IMR-90 (cell line): Measurements from ENCODE around the gene HCRTR1. TPM values are rescaled to one million over a fixed set of nuclear protein-coding genes. Genes with fewer than 3 reads are reported as not detected.

Experiments
- ATAC-seq: fragments of 200-7000 bp; cut with Tn5 transposase; 2 replicates; pipeline ENCODE4 v1.9.1; 2020; ENCODE audit warnings: low read depth, mild to moderate bottlenecking, moderate library complexity
- BruUV-seq: library from RNA; stranded (reverse); fragments of 400-500 nt; replicated peaks from 2 replicates; lab custom pipeline; 2021; lab: Mats Ljungman, UMichigan
- CTCF ChIA-PET: fragments of 300-600 bp; formaldehyde crosslinking; extraction: SDS; loops from one replicate; lab custom pipeline; 2021; ENCODE audit warnings: antibody characterized with exemption; lab: Yijun Ruan, JAX
- POLR2A ChIA-PET: fragments of 300-600 bp; sonication (Branson Sonifier 250); formaldehyde crosslinking; loops from one replicate; lab custom pipeline; 2022; ENCODE audit warnings: antibody characterized with exemption; ENCODE audit not compliant: unreplicated experiment; lab: Charles Lee
- DNase-seq: peaks from one replicate; pipeline ENCODE4 v3.0.0; 2013
- H2AFZ ChIP-seq: replicated peaks from 2 replicates; pipeline ENCODE3; 2013; ENCODE audit warnings: low read length, mild to moderate bottlenecking; ENCODE audit not compliant: poor library complexity
- H2AK5ac ChIP-seq: 2 replicates; pipeline ENCODE4 v1.6.1; 2013; ENCODE audit warnings: low read depth, low read length, inconsistent platforms
- H2AK9ac ChIP-seq: replicated peaks from 2 replicates; pipeline ENCODE3; 2013; ENCODE audit warnings: mild to moderate bottlenecking, low read depth, low read length, moderate library complexity; ENCODE audit not compliant: poor library complexity
- H2BK120ac ChIP-seq: 2 replicates; pipeline ENCODE4 v1.6.1; 2013; ENCODE audit warnings: low read depth, low read length, inconsistent platforms
- H2BK15ac ChIP-seq: 3 replicates; pipeline ENCODE4 v1.6.1; 2013; ENCODE audit warnings: low read depth, low read length, inconsistent platforms
- H2BK20ac ChIP-seq: 2 replicates; pipeline ENCODE4 v1.6.1; 2013; ENCODE audit warnings: low read depth, mild to moderate bottlenecking, inconsistent platforms, low read length, moderate library complexity
- H2BK5ac ChIP-seq: 2 replicates; pipeline ENCODE4 v1.6.1; 2013; ENCODE audit warnings: mild to moderate bottlenecking, low read depth, low read length, inconsistent platforms; ENCODE audit not compliant: poor library complexity, severe bottlenecking
- H3K14ac ChIP-seq: replicated peaks from 2 replicates; pipeline ENCODE4 v1.6.1; 2013; ENCODE audit warnings: low read depth, low read length, inconsistent platforms
- H3K18ac ChIP-seq: 2 replicates; pipeline ENCODE4 v1.6.1; 2013; ENCODE audit warnings: low read depth, low read length, control low read depth
- H3K23ac ChIP-seq: 2 replicates; pipeline ENCODE4 v1.6.1; 2013; ENCODE audit warnings: low read depth, low read length, inconsistent platforms
- H3K27ac ChIP-seq: 2 replicates; pipeline ENCODE4 v1.5.1; 2013; ENCODE audit warnings: mild to moderate bottlenecking, control low read depth, low read length; ENCODE audit not compliant: insufficient read depth
- H3K27me3 ChIP-seq: 2 replicates; pipeline ENCODE4 v1.6.1; 2013; ENCODE audit warnings: low read length; ENCODE audit not compliant: control insufficient read depth, insufficient read depth
- H3K36me3 ChIP-seq: 2 replicates; pipeline ENCODE4 v1.6.1; 2013; ENCODE audit warnings: low read length, mixed read lengths; ENCODE audit not compliant: control insufficient read depth, insufficient read depth
- H3K4ac ChIP-seq: 2 replicates; pipeline ENCODE4 v1.6.1; 2013; ENCODE audit warnings: low read depth, low read length, inconsistent platforms
- H3K4me1 ChIP-seq: 2 replicates; pipeline ENCODE4 v1.6.1; 2013; ENCODE audit warnings: low read length, mixed read lengths; ENCODE audit not compliant: control insufficient read depth, insufficient read depth
- H3K4me2 ChIP-seq: 2 replicates; pipeline ENCODE4 v1.6.1; 2013; ENCODE audit warnings: low read depth, mild to moderate bottlenecking, control low read depth, low read length, moderate library complexity
- H3K4me3 ChIP-seq: 2 replicates; pipeline ENCODE4 v1.5.1; 2013; ENCODE audit warnings: low read depth, mild to moderate bottlenecking, control low read depth, low read length, moderate library complexity; ENCODE audit not compliant: insufficient read depth
- H3K56ac ChIP-seq: 2 replicates; pipeline ENCODE4 v1.6.1; 2013; ENCODE audit warnings: low read length, inconsistent platforms; ENCODE audit not compliant: insufficient read depth; ENCODE audit errors: extremely low read depth
- H3K79me1 ChIP-seq, 2 experiments: 2 replicates each; pipeline ENCODE4 v1.6.1; 2013; ENCODE audit warnings: low read length in 2 of 2, inconsistent platforms in 1 of 2, low read depth in 1 of 2
- H3K9ac ChIP-seq: 2 replicates; pipeline ENCODE4 v1.6.1; 2013; ENCODE audit warnings: low read depth, low read length, control low read depth
- H3K9me1 ChIP-seq: 2 replicates; pipeline ENCODE4 v1.6.1; 2013; ENCODE audit warnings: low read length, inconsistent platforms; ENCODE audit not compliant: insufficient read depth
- H3K9me3 ChIP-seq: 2 replicates; pipeline ENCODE4 v1.6.1; 2013; ENCODE audit warnings: low read length; ENCODE audit not compliant: control insufficient read depth, insufficient read depth
- H4K20me1 ChIP-seq: 2 replicates; pipeline ENCODE4 v1.6.1; 2013; ENCODE audit warnings: low read length, inconsistent platforms; ENCODE audit not compliant: insufficient read depth
- H4K5ac ChIP-seq: 2 replicates; pipeline ENCODE4 v1.6.1; 2013; ENCODE audit warnings: mild to moderate bottlenecking, low read depth, low read length, control low read depth
- H4K8ac ChIP-seq, 2 experiments: 2 replicates each; pipeline ENCODE4 v1.6.1; 2013; ENCODE audit warnings: low read depth in 2 of 2, low read length in 2 of 2, control low read depth in 1 of 2, inconsistent platforms in 1 of 2
- H4K91ac ChIP-seq: 2 replicates; pipeline ENCODE4 v1.6.1; 2013; ENCODE audit warnings: low read depth, low read length, inconsistent platforms; ENCODE audit not compliant: insufficient read depth
- BHLHE40 ChIP-seq: fragments of 150-350 bp; IDR thresholded peaks from 2 replicates; pipeline ENCODE4 v1.6.1; 2016; ENCODE audit warnings: mild to moderate bottlenecking, low read depth, low read length
- CEBPB ChIP-seq: IDR thresholded peaks from 2 replicates; pipeline ENCODE4 v1.6.1; 2012; ENCODE audit warnings: low read depth, low read length, improper control_type of control experiment
- CTCF ChIP-seq: conservative IDR thresholded peaks from 2 replicates; pipeline ENCODE4 v1.5.1; 2012; ENCODE audit warnings: mild to moderate bottlenecking, low read depth, low read length, improper control_type of control experiment
- ELK1 ChIP-seq: fragments of 150-350 bp; IDR thresholded peaks from 2 replicates; pipeline ENCODE4 v1.6.1; 2016; ENCODE audit warnings: low read depth, mild to moderate bottlenecking, low read length, moderate library complexity, borderline replicate concordance
- FOS ChIP-seq: fragments of 150-350 bp; IDR thresholded peaks from 2 replicates; pipeline ENCODE4 v1.6.1; 2016; ENCODE audit warnings: low read depth, low read length
- MAZ ChIP-seq: IDR thresholded peaks from 2 replicates; pipeline ENCODE4 v1.6.1; 2012; ENCODE audit warnings: low read depth, mild to moderate bottlenecking, low read length, improper control_type of control experiment, moderate library complexity, borderline replicate concordance
- MXI1 ChIP-seq: IDR thresholded peaks from 2 replicates; pipeline ENCODE4 v1.6.1; 2012; ENCODE audit warnings: low read depth, mild to moderate bottlenecking, low read length, moderate library complexity, borderline replicate concordance
- RAD21 ChIP-seq: IDR thresholded peaks from 2 replicates; pipeline ENCODE4 v1.6.1; 2012; ENCODE audit warnings: low read length, improper control_type of control experiment
- USF2 ChIP-seq: fragments of 150-350 bp; IDR thresholded peaks from 2 replicates; pipeline ENCODE4 v1.6.1; 2017; ENCODE audit warnings: mild to moderate bottlenecking, antibody characterized with exemption, low read length, low read depth
- WGBS, 2 experiments: methylation state at CpG; one replicate each; pipeline versions ENCODE4 v1.1.5 to v1.1.7; 2013; ENCODE audit warnings: missing lambda C conversion rate in 2 of 2; ENCODE audit not compliant: insufficient read length in 1 of 2; ENCODE audit errors: extremely low coverage in 2 of 2; 5-methylcytosine and 5-hydroxymethylcytosine counted together
- dilution Hi-C: fragments of 300-500 bp; cut with HindIII; formaldehyde crosslinking; loops from one replicate; pipeline ENCODE4 v1.14.3; 2018; ENCODE audit warnings: low sequenced_read_pairs; ENCODE audit not compliant: unreplicated experiment
- in situ Hi-C: fragments of 300-500 bp; cut with MboI; formaldehyde crosslinking; loops from 3 replicates; pipeline ENCODE4 v1.14.3; 2019; ENCODE audit warnings: low sequenced_read_pairs, inconsistent platforms, mixed read lengths
- intact Hi-C: fragments of 100-400 bp; cut with micrococcal nuclease; formaldehyde crosslinking; loops from 2 replicates; pipeline ENCODE4 v1.10.0; 2022
- polyA plus RNA-seq, 3 experiments: library from polyadenylated mRNA; depleted of rRNA; stranded (reverse); fragments of >200 nt; gene quantifications; 2 replicates each; pipeline ENCODE4 v1.2.3, GENCODE V29; 2012; ENCODE audit warnings: low replicate concordance in 1 of 3
- total RNA-seq: library from RNA; depleted of rRNA; stranded (reverse); fragments of >200 nt; gene quantifications from 2 replicates; pipeline ENCODE4 v1.2.3, GENCODE V29; 2012

The HCRTR1 gene
- total and polyA plus RNA-seq, 2 of the 4 experiments (the other 2 are of a cell fraction) = not detected

GRCh38 chr1:31585736-31586365 lies 31.6 kb upstream of the HCRTR1 start:
- H3K79me1 ChIP-seq = no peaks in the 10 kb centered on the region
- H2AK9ac ChIP-seq = no peak overlapping the region
- no peak overlapping the region for H2BK120ac ChIP-seq
- H4K91ac ChIP-seq = no peak overlapping the region
- POLR2A ChIA-PET = no interaction called here
- no peak overlapping the region for H3K4ac ChIP-seq
- peaks cover 6% of the 10 kb centered on the region; the same call in 1 of the 2 replicates for H3K9me1 ChIP-seq
- no peak overlapping the region for H3K27ac ChIP-seq
- no peak for DNase-seq
- no peak overlapping the region for H3K23ac ChIP-seq
- no peak overlapping the region for H3K14ac ChIP-seq
- H4K8ac ChIP-seq = no peak overlapping the region
- no peak overlapping the region for H3K9ac ChIP-seq
- no peak overlapping the region for H3K56ac ChIP-seq
- H2BK20ac ChIP-seq = no peak overlapping the region
- peaks cover 7% of the 10 kb centered on the region for H3K27me3 ChIP-seq
- no peaks in the 10 kb centered on the region; the same call in 1 of the 2 replicates for H4K20me1 ChIP-seq
- H3K36me3 ChIP-seq = no peaks in the 10 kb centered on the region
- H2AFZ ChIP-seq = no peak overlapping the region
- H3K4me2 ChIP-seq = no peak overlapping the region
- H3K18ac ChIP-seq = no peak overlapping the region
- no peaks in the 10 kb centered on the region for H3K9me3 ChIP-seq
- H3K4me1 ChIP-seq = peaks cover 7% of the 10 kb centered on the region; the same call in 1 of the 2 replicates
- intact Hi-C loops (no loop called here), in situ Hi-C loops (no loop called here), dilution Hi-C loops (no loop called here)
- no CpG with 5 or more reads among the region's 11 CpGs for WGBS, 2 experiments
- H2BK15ac ChIP-seq = no peak overlapping the region
- no peak overlapping the region for H2AK5ac ChIP-seq
- H3K4me3 ChIP-seq = no peak overlapping the region
- CTCF ChIA-PET = no interaction called here
- no peak overlapping the region for H2BK5ac ChIP-seq
- TF ChIP-seq MAZ (no peak), CEBPB (no peak), RAD21 (no peak), MXI1 (no peak), USF2 (no peak), BHLHE40 (no peak), CTCF (no peak), FOS (no peak), ELK1 (no peak)
- BruUV-seq = no TSS peak
- H4K5ac ChIP-seq = no peak overlapping the region
- ATAC-seq = no peak
